HG03442 (cell line): ENCODE results near the gene CDKN2AIP.
A peak's percentile ranks its signal among the peaks of the same experiment; 100 is the strongest.

Experiments
- ATAC-seq: cut with Tn5 transposase; IDR thresholded peaks from one replicate; pipeline ENCODE4 v1.9.1; 2021; ENCODE audit warnings: mild to moderate bottlenecking, moderate library complexity; ENCODE audit not compliant: unreplicated experiment

The CDKN2AIP gene, protein sequence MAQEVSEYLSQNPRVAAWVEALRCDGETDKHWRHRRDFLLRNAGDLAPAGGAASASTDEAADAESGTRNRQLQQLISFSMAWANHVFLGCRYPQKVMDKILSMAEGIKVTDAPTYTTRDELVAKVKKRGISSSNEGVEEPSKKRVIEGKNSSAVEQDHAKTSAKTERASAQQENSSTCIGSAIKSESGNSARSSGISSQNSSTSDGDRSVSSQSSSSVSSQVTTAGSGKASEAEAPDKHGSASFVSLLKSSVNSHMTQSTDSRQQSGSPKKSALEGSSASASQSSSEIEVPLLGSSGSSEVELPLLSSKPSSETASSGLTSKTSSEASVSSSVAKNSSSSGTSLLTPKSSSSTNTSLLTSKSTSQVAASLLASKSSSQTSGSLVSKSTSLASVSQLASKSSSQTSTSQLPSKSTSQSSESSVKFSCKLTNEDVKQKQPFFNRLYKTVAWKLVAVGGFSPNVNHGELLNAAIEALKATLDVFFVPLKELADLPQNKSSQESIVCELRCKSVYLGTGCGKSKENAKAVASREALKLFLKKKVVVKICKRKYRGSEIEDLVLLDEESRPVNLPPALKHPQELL

GRCh38 chr4:183444214-183445096 is at the start of gene CDKN2AIP:
Gene CDKN2AIP, plus strand, starts transcription at chr4:183444636. Its CDS starts 162 bp downstream, at chr4:183444798.
- peak; percentile 83 for ATAC-seq

DNA sequence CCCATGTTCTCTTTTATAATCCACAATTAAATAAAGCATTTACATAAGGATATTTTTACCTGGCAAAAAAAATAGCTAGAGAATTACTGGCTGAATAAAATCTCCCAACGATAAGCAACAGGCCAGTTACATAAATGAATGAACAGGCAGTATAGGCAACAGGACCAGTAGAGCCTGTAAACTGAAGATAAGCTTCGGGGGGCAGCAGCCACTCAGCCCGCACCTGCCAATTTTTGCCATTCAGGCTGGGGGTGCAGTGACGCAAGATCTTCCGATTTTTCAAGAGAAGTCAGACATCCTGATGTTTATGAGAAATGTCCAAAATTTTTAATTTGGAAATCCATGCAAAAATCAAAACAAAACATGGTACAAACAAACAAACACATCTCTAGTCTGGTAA is 49.0 kb upstream of the CDKN2AIP start:
- ATAC-seq: no peak

GRCh38 chr4:183396227-183396637 is 48.2 kb upstream of the CDKN2AIP start:
- no peak for ATAC-seq

DNA sequence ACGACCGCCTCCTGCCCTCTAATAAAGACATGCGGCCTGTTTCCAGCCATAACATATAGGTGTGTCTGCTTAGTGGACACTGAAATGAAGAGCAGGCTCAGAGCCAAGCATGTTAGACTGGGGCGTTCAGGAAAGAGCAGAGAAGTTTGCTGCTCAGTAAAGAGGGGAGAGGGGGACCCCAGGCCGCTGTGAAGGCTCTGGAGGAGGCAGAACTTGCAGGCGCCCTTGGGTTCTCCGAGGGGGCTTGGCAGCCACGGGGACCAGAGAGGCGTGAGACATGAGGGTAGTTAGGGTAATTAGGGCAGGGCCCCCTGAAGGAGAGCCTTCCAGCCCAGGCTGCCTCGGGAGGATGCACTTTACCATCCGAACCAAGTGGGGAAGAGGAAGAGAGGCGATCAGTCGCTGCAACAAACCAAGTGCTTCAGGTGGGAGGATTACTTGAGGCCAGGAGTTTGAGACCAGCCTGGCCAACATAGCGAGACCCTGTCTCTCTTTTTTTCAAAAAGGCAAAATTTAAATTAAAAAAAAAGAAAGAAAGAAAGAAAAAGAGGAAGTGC is 46.6 kb upstream of the CDKN2AIP start:
- no peak for ATAC-seq

DNA sequence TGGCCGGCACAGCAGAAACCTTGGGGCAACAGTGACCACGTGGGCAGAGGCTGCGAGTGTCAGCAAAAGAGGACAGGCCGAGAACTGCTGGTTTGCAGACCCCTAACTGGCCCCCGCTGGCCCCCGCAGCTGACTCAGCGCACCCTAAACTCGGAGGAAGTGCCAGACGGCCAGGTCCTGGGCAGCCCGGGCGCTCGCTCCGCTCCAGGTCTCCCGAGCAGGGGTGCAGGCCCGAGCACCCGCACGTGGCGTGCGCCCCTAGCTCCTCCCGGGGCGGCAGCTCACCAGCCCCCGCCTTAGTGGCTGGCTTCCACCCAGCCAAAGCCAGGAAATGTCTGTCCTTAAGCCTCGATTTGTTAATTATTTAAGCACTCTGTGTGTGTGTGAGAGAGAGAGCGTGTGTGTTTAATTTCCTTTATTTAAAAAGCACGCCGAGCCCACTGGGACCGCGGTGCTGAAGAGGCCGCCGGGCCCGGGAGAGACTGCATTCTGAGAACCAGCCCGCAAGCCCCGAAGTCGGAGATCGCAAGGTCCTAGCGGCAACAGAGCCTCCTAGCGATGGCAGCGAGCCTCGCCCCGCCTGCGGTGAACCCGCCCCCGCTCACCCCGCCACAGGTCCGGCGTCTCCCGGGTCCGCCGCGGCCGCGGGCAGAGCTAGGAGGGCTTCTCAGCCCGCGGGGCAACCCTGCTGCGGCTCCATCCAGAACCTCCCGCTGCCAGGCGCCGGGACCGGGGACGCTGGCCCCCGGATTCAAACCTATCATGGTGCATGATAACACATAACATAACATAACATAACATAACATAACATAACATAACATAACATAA is 45.9 kb upstream of the CDKN2AIP start:
- peak; percentile 89 for ATAC-seq

- no peak for ATAC-seq
Measured at GRCh38 chr4:183399126-183399522, 45.3 kb upstream of the CDKN2AIP start.

DNA sequence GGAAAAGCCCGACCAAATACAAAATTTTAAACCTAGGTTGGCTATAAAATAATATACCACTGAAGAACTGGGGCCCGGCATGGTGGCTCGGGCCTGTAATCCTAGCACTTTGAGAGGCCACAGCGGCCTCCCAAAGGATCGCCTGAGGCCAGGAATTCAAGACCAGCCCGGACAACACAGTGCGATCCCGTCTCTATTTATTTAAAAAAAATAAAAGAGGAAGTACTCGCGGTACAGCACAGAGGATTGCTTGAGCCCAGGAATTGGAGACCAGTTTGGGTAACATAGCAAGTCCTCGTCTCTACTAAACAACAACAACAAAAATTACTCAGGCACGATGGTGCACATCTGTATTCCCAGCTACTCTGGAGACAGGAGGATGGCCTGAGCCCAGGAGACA is 44.8 kb upstream of the CDKN2AIP start:
- no peak for ATAC-seq

DNA sequence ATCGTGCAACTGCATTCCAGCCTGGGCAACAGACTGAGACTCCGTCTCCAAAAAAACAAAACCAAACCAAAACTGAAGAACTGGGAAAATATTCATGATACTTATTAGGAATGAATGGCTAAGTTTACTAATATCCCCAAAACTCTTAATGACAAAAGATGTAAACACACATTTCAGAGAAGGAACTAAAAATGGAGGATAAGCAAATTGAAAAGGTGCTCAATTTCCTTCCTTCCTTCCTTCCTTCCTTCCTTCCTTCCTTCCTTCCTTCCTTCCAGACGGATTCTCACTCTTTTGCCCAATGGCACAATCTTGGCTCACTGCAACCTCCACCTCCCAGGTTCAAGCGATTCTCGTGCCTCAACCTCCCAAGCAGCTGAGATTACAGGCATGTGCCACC is 44.4 kb upstream of the CDKN2AIP start:
- no peak for ATAC-seq

- ATAC-seq: no peak
Measured at GRCh38 chr4:183401473-183401872, 43.0 kb upstream of the CDKN2AIP start.

DNA sequence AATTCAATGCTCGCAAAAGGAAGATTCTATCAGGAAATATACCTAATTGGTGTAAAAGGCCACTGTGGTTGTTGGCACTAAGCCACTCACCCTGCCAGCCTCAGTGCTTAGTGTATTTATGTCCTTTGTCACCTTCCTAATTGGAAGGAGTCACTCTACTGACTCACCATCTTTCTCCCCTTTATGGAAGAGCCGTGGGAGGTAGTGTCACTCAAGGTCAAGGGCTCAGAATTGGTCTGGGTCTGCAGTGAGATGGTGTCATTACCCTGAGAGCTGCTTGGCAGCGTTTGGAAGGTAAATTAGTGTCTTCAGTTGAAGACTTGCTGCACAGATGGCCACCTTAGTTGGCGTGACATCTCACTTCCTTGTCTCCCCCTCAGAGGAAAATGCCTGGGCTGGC is 41.7 kb upstream of the CDKN2AIP start:
- ATAC-seq: no peak

DNA sequence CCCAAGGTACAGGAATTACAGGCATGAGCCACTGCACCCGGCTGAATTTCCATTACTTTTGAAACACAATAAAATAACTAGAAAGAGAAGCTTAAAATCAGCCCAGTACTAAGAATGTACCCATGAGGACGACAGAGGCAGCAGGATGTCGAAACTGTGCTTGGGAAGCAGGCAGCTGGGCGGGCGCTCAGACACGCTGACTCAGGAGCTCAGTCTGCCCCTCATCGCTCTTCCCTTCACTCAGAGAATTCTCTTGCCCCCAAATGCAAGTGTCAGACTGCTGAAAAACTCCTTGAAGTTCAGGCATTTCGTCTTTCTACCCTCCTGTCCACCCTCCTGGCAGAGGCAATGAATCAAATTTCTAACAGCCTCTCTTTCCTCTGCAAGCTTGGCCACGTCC is 41.0 kb upstream of the CDKN2AIP start:
- no peak for ATAC-seq

DNA sequence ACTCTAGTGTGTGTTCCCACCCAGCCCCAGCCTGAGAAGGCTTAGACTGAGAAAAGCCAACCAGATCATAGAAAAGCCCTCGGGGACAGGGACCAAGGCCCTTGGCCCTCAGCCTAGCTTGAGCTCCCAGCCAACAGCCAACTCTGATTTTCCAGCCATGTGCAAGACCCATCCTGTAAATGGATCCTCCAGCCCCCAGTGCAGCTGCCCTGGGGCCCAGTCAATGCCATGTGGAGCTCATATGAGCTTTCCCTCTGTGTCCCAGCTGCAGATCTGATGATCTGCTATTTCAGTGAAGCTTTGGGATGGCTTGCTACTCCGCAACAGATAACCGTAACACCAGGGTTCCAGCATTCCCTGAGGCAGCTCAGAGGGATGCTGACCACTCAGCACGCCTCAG is 40.5 kb upstream of the CDKN2AIP start:
- ATAC-seq: no peak

- ATAC-seq: no peak
Measured at GRCh38 chr4:183405303-183405702, 39.1 kb upstream of the CDKN2AIP start.

- peak; percentile 97 for ATAC-seq
Measured at GRCh38 chr4:183407128-183407585, 37.3 kb upstream of the CDKN2AIP start.

DNA sequence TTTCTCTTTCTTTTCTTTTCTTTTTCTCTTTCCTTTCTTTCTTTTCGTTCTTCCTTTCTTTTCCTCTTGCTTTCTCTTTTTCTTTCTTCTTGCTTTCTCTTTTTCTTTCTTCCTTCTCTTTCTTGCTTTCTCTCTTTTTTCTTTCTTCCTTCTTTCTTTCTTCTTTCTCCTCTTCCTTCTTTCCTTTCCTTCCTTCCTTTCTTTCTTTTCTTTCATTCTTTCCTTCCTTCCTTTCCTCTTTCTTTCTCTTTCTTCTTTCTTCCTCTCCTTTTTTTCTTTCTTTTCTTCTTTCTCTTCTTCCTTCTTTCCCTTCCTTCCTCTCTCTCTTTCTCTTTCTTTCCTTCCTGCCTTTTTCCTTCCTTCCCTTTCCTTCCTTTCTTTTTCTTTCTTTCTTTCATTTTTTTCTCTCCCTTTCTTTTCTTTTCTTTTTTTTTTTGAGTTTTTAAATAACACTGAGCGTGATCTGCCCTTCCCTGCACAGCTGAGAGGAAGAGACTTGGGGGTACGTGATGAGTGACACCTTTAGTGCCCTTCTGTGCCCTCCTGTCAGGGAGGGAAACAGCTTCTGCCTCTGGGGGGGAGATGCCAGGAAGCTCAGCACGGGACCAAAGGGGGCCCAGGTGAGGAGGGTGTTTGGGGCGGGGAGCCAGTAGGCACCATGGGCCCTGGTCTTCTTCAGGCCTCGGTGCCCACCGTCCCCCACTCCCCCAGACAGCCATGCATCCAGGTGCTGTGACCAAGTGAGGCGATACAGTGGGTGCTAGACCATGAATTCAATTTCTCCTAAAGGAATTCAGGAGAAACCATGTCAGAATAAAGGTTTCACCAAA is 36.6 kb upstream of the CDKN2AIP start:
- ATAC-seq: no peak

DNA sequence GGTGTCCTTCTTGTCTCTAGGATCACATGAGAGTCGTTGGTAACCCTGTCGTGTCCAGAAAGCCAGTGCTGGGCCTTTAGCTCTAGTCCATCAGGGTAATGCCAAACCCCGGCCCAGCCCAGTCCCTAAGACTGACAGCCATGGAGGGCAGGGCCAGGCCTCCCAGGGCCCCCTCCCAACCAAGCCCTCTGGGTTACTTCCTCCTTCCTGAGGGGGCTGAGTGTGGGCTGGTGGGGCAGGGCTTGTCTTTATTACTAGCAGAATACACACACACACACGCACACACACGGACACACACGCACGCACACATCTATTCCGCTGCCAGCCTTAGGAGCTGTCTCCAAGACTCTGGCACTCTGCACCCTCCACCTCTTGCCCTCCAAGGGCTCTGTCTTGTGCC is 35.6 kb upstream of the CDKN2AIP start:
- no peak for ATAC-seq

- ATAC-seq: no peak
Measured at GRCh38 chr4:183409483-183409882, 35.0 kb upstream of the CDKN2AIP start.

DNA sequence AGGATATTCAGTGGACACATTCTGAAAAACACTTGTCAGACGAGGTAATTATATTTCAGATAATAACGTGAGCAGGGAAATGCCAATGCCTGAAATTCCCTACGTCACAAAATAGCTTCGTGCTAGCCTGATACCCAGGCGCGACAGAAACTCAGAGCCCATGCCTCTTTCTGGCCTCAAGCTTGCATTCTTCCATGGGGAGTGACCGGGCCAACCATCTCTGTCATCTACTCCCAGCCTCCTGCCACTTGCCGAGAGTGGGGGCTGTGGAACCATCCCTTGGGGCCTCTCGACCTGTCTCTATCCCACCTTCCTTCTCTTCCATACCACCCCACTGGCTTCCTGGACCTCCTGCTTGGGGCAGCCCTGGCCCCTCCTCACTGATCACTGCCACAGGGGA is 34.5 kb upstream of the CDKN2AIP start:
- ATAC-seq: no peak

GRCh38 chr4:183411291-183411861 is 33.1 kb upstream of the CDKN2AIP start:
- ATAC-seq: no peak
